ENCODE results near the gene CA5A. TPM values are rescaled to one million over a fixed set of nuclear protein-coding genes. Genes with fewer than 3 reads are reported as not detected.

The CA5A gene
- total and polyA plus RNA-seq, 9 of the 15 experiments (the other 6 are each of a cell fraction or from before 2014, with no cell fraction given): not detected

DNA sequence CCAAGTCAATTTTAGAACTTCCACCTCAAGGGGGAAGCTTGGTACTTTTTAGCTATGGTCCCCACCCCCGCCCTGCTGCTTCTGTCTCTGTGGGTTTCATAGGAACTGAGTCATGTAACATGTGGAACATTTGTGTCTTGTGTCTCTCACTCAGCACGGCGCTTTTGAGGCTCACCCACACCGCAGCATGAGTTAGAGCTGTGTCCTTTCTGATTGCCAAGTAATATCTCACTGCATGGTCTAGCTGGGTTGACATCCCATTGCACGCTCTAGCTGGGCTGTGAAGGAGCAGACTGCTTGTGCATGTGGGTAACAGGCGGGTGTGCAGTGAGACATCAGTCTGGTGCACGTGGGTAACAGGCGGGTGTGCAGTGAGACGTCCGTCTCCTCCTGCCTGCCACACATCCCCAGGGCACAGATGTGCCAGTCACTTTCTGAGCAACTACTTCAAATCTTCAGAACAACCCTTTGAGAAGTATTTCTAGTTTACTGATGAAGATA lies 40.6 kb downstream of the CA5A start:
- POLR2A ChIA-PET: interaction anchor here (1.2 kb wide), 2 partner anchors 26 to 28 kb away, joined by 3 read pairs; partner anchors contain the start of gene SLC7A5

More for the DNA sequence above, 40.6 kb downstream of the CA5A start:
- no peaks in the 10 kb centered on the region for H3K36me3 ChIP-seq (ENCODE audit: control insufficient read depth, insufficient read depth, low read length)
- FAIRE-seq (no peak), DNase-seq (ENCODE audit: extremely low read depth in 1 of 4, low spot score in 3 of 4) (no peak), ATAC-seq (no peak)
- CTCF ChIA-PET (ENCODE audit: low intra/inter-chr PET ratio): no interaction called here
- no peak for TF ChIP-seq SMARCE1 (IDR thresholded peaks at IDR 0.05)
- no peak for TF ChIP-seq ZNF561 (CRISPR knock-in tag; conservative IDR thresholded peaks at IDR 0.05)
- TF ChIP-seq, protein P1, sequence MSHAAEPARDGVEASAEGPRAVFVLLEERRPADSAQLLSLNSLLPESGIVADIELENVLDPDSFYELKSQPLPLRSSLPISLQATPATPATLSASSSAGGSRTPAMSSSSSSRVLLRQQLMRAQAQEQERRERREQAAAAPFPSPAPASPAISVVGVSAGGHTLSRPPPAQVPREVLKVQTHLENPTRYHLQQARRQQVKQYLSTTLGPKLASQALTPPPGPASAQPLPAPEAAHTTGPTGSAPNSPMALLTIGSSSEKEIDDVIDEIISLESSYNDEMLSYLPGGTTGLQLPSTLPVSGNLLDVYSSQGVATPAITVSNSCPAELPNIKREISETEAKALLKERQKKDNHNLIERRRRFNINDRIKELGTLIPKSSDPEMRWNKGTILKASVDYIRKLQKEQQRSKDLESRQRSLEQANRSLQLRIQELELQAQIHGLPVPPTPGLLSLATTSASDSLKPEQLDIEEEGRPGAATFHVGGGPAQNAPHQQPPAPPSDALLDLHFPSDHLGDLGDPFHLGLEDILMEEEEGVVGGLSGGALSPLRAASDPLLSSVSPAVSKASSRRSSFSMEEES (CRISPR knock-in tag; IDR thresholded peaks at IDR 0.05): no peak
- TF ChIP-seq PPARD (CRISPR knock-in tag; IDR thresholded peaks at IDR 0.05): no peak
- TF ChIP-seq, protein P2, sequence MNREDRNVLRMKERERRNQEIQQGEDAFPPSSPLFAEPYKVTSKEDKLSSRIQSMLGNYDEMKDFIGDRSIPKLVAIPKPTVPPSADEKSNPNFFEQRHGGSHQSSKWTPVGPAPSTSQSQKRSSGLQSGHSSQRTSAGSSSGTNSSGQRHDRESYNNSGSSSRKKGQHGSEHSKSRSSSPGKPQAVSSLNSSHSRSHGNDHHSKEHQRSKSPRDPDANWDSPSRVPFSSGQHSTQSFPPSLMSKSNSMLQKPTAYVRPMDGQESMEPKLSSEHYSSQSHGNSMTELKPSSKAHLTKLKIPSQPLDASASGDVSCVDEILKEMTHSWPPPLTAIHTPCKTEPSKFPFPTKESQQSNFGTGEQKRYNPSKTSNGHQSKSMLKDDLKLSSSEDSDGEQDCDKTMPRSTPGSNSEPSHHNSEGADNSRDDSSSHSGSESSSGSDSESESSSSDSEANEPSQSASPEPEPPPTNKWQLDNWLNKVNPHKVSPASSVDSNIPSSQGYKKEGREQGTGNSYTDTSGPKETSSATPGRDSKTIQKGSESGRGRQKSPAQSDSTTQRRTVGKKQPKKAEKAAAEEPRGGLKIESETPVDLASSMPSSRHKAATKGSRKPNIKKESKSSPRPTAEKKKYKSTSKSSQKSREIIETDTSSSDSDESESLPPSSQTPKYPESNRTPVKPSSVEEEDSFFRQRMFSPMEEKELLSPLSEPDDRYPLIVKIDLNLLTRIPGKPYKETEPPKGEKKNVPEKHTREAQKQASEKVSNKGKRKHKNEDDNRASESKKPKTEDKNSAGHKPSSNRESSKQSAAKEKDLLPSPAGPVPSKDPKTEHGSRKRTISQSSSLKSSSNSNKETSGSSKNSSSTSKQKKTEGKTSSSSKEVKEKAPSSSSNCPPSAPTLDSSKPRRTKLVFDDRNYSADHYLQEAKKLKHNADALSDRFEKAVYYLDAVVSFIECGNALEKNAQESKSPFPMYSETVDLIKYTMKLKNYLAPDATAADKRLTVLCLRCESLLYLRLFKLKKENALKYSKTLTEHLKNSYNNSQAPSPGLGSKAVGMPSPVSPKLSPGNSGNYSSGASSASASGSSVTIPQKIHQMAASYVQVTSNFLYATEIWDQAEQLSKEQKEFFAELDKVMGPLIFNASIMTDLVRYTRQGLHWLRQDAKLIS (CRISPR knock-in tag; IDR thresholded peaks at IDR 0.05): no peak
- no peak for TF ChIP-seq EP400 (IDR thresholded peaks at IDR 0.05)
- TF ChIP-seq, protein P3, sequence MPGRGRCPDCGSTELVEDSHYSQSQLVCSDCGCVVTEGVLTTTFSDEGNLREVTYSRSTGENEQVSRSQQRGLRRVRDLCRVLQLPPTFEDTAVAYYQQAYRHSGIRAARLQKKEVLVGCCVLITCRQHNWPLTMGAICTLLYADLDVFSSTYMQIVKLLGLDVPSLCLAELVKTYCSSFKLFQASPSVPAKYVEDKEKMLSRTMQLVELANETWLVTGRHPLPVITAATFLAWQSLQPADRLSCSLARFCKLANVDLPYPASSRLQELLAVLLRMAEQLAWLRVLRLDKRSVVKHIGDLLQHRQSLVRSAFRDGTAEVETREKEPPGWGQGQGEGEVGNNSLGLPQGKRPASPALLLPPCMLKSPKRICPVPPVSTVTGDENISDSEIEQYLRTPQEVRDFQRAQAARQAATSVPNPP (IDR thresholded peaks at IDR 0.05; ENCODE audit: borderline replicate concordance, insufficient read depth, insufficient read length): no peak
- TF ChIP-seq, protein P4, sequence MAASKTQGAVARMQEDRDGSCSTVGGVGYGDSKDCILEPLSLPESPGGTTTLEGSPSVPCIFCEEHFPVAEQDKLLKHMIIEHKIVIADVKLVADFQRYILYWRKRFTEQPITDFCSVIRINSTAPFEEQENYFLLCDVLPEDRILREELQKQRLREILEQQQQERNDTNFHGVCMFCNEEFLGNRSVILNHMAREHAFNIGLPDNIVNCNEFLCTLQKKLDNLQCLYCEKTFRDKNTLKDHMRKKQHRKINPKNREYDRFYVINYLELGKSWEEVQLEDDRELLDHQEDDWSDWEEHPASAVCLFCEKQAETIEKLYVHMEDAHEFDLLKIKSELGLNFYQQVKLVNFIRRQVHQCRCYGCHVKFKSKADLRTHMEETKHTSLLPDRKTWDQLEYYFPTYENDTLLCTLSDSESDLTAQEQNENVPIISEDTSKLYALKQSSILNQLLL (CRISPR knock-in tag; IDR thresholded peaks at IDR 0.05; ENCODE audit: borderline replicate concordance): no peak
- TF ChIP-seq SMARCB1 (IDR thresholded peaks at IDR 0.05; ENCODE audit: insufficient read length, low read depth): no peak
- TF ChIP-seq TAF1 (IDR thresholded peaks at IDR 0.05; ENCODE audit: control insufficient read depth, extremely low read depth, insufficient read depth, low read length, severe bottlenecking): no peak
- no peak for TF ChIP-seq MYNN (IDR thresholded peaks at IDR 0.05)
- TF ChIP-seq MYNN (CRISPR knock-in tag; IDR thresholded peaks at IDR 0.05): no peak
- TF ChIP-seq ZNF445 (CRISPR knock-in tag; IDR thresholded peaks at IDR 0.05; ENCODE audit: low read depth): no peak
- no peak overlapping the region for H3K4me2 ChIP-seq (ENCODE audit: insufficient read depth, low read length)
- BruUV-seq (replicated peaks): no TSS peak
- no peak overlapping the region for H3K9ac ChIP-seq (ENCODE audit: insufficient read depth in 1 of 2, low read depth in 2 of 2, low read length in 2 of 2)
- no peak overlapping the region for H3K4me3 ChIP-seq
- no peak overlapping the region for H2AFZ ChIP-seq (ENCODE audit: low read depth, low read length)
- 0 out of 2 replicates have a peak, but pooled peaks cover 3% of the 10 kb centered on the region for H4K20me1 ChIP-seq (replicated peaks; ENCODE audit: control insufficient read depth, insufficient read depth, low read length)
- intact Hi-C loops (cut with micrococcal nuclease): no loop called here
- no peaks in the 10 kb centered on the region for H3K9me3 ChIP-seq (replicated peaks; ENCODE audit: control insufficient read depth, insufficient read depth, low read depth, low read length)
- no peaks in the 10 kb centered on the region for H3K9me1 ChIP-seq (ENCODE audit: control insufficient read depth, insufficient read depth, low read length)
- in situ Hi-C loops (cut with MboI): no loop called here
- 10% methylated on average over 10 of the region's 10 CpGs for WGBS (ENCODE audit: insufficient coverage, low coverage, missing lambda C conversion rate)
- peaks cover 5% of the 10 kb centered on the region in 2 experiments; a peak in 4 of 5 replicates for H3K4me1 ChIP-seq (replicated peaks in 1 of 2; ENCODE audit: control insufficient read depth in 2 of 2, insufficient read depth in 2 of 2, low read length in 2 of 2)
- H3K27me3 ChIP-seq (ENCODE audit: control insufficient read depth in 2 of 2, insufficient read depth in 2 of 2, low read length in 2 of 2): peaks cover 9 to 29% of the 10 kb centered on the region in 2 experiments; a peak in 3 of 5 replicates
- no peak overlapping the region for H3K27ac ChIP-seq (ENCODE audit: extremely low read depth, low read depth, low read length)
- no peaks in the 10 kb centered on the region for H3K79me2 ChIP-seq (ENCODE audit: control insufficient read depth, insufficient read depth, low read length)

Measured in K562 (cell line).